ENCODE data around the gene TTC24.

GRCh38 chr1:156577550-156577949 is 2.0 kb upstream of the TTC24 start:
- TF ChIP-seq, protein P1, sequence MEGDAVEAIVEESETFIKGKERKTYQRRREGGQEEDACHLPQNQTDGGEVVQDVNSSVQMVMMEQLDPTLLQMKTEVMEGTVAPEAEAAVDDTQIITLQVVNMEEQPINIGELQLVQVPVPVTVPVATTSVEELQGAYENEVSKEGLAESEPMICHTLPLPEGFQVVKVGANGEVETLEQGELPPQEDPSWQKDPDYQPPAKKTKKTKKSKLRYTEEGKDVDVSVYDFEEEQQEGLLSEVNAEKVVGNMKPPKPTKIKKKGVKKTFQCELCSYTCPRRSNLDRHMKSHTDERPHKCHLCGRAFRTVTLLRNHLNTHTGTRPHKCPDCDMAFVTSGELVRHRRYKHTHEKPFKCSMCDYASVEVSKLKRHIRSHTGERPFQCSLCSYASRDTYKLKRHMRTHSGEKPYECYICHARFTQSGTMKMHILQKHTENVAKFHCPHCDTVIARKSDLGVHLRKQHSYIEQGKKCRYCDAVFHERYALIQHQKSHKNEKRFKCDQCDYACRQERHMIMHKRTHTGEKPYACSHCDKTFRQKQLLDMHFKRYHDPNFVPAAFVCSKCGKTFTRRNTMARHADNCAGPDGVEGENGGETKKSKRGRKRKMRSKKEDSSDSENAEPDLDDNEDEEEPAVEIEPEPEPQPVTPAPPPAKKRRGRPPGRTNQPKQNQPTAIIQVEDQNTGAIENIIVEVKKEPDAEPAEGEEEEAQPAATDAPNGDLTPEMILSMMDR (IDR thresholded peaks at IDR 0.05), result no peak
- no peak for TF ChIP-seq POLR2A (IDR thresholded peaks at IDR 0.05)
- TF ChIP-seq EP300 (IDR thresholded peaks at IDR 0.05), result no peak
- TF ChIP-seq POLR2AphosphoS5 (IDR thresholded peaks at IDR 0.05), result no peak

Data from upper lobe of left lung (tissue), 4 donors.